GM19463 (cell line): ENCODE data around the gene TBC1D3D.
"Not testable (repeated sequence)": the region's sequence is repeated elsewhere in the genome, so short reads cannot be mapped to it uniquely, and the experiment has no call there.

ENCODE experiments used
- ATAC-seq: cut with Tn5 transposase; IDR thresholded peaks from one replicate; pipeline ENCODE4 v1.9.1; 2021; ENCODE audit warnings: mild to moderate bottlenecking, moderate library complexity; ENCODE audit not compliant: unreplicated experiment

TBC1D3D gene

DNA sequence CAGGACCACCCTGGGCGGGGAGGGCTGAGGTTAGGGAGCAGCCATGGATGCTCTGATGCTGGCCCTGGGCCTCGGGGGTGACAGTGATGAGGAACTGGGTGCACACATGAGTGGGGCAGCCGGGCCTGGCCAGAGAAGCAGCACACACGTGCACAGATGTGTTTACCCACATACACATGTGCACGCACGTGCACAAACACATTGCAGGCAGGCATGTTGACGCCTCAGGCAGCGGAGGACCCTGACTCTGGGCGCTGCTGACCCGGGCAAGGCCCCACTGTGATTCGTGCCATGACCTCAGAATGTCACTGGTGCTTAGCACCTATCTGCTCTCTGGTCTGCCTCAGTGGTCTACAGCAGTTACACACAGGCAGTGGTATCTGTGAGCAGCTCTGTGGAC lies at the start of gene TBC1D3D:
Gene TBC1D3D, plus strand, starts transcription at position 301 of the 400 bp plus-strand sequence. CDS start 1,585 bp downstream, outside the sequence.
- not testable (repeated sequence) for ATAC-seq

- not testable (repeated sequence) for ATAC-seq
Measured at GRCh38 chr17:37988960-37989359, 14.8 kb upstream of the TBC1D3D start, which contains the start of gene TBC1D3L. Gene TBC1D3L, minus strand, starts transcription at chr17:37989060. Its CDS starts 1,540 bp downstream, at chr17:37987520.
